HFFc6 (cell line): ENCODE data around the gene DIRAS1. TPM values are rescaled to one million over a fixed set of nuclear protein-coding genes. Genes with fewer than 3 reads are reported as not detected.

Source experiments
- DNase-seq: peaks from one replicate; pipeline ENCODE4 v3.0.0-alpha.2; 2018
- H3K27ac Mint-ChIP-seq: 2 replicates; pipeline ENCODE4 v1.8.0; 2020; ENCODE audit warnings: mild to moderate bottlenecking, mixed read lengths
- H3K27me3 Mint-ChIP-seq: 2 replicates; pipeline ENCODE4 v1.8.0; 2021; ENCODE audit warnings: mild to moderate bottlenecking, moderate library complexity, mixed read lengths; ENCODE audit not compliant: insufficient read depth
- H3K36me3 Mint-ChIP-seq: 2 replicates; pipeline ENCODE4 v1.8.0; 2021; ENCODE audit warnings: low read depth, mixed read lengths
- H3K4me1 Mint-ChIP-seq: 2 replicates; pipeline ENCODE4 v1.8.0; 2020; ENCODE audit warnings: low read depth, mixed read lengths
- H3K4me3 Mint-ChIP-seq: 2 replicates; pipeline ENCODE4 v1.8.0; 2020; ENCODE audit warnings: mild to moderate bottlenecking, moderate library complexity, mixed read lengths
- H3K9me3 Mint-ChIP-seq: 2 replicates; pipeline ENCODE4 v1.8.0; 2020; ENCODE audit warnings: mild to moderate bottlenecking, mixed read lengths
- total RNA-seq, 6 experiments: library from RNA; stranded (reverse); fragmentation: NEBNext Ultra II Directional; extraction: Animal tissue kit (Norgen Biotek cat#: 25700); gene quantifications; 2 replicates in 1 of 6; 3 replicates in 5 of 6; pipeline ENCODE4 v1.2.3, GENCODE V29; 2021
- TF ChIP-seq, protein P1 (sequence below): fragments of 200-600 bp; sonication (generic); IDR thresholded peaks from 2 replicates; pipeline ENCODE4 v1.5.0; 2021; ENCODE audit warnings: antibody characterized with exemption, mild to moderate bottlenecking

DIRAS1 gene
- total RNA-seq, 6 experiments from 2014 or later, result 10.6 to 21.6 (median 12.7) TPM

DNA sequence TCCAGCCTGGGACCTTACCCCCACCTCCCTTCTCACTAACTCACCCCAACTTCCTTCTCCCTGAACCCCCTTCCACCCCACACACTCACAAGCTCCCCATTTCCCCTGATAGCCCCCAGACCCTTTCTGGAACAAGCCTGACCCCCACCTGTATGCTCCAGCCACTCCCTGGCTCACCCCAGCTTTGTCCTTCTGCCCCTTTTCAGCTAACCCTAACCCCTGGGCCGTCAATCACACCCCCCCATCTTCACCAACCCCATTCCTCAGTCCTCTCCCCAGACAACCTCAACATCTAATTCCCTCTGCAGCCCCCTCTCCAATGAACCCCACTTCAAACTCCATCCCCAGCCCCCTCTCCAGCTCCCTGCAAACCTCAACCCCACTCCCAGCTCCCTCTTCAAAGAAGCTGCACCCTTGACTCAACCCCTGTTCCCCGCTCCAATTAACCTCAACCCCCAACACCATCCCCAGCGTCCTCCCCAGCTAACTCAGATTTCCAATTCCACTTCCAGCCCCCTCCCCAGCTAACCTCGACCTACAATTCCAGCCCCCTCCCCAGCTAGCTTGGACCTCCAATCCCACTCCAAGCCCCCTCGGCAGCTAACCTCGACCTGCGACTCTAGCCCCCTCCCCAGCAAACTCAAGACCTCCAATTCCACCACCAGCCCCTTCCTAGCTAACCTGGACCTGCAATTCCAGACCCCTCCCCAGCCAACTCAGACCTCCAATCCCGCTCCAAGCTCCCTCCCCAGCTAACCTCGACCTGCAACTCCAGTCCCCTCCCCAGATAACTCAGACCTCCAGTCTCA, 19.6 kb downstream of the DIRAS1 start:
- Mint-ChIP-seq H3K27me3 (peaks cover 21% of the 10 kb centered on the region), H3K27ac (no peak overlapping the region), H3K4me1 (no peaks in the 10 kb centered on the region), H3K4me3 (no peak overlapping the region), H3K9me3 (no peaks in the 10 kb centered on the region), H3K36me3 (no peaks in the 10 kb centered on the region)
- no peak for DNase-seq
- TF ChIP-seq, protein P1, sequence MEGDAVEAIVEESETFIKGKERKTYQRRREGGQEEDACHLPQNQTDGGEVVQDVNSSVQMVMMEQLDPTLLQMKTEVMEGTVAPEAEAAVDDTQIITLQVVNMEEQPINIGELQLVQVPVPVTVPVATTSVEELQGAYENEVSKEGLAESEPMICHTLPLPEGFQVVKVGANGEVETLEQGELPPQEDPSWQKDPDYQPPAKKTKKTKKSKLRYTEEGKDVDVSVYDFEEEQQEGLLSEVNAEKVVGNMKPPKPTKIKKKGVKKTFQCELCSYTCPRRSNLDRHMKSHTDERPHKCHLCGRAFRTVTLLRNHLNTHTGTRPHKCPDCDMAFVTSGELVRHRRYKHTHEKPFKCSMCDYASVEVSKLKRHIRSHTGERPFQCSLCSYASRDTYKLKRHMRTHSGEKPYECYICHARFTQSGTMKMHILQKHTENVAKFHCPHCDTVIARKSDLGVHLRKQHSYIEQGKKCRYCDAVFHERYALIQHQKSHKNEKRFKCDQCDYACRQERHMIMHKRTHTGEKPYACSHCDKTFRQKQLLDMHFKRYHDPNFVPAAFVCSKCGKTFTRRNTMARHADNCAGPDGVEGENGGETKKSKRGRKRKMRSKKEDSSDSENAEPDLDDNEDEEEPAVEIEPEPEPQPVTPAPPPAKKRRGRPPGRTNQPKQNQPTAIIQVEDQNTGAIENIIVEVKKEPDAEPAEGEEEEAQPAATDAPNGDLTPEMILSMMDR, result no peak

DNA sequence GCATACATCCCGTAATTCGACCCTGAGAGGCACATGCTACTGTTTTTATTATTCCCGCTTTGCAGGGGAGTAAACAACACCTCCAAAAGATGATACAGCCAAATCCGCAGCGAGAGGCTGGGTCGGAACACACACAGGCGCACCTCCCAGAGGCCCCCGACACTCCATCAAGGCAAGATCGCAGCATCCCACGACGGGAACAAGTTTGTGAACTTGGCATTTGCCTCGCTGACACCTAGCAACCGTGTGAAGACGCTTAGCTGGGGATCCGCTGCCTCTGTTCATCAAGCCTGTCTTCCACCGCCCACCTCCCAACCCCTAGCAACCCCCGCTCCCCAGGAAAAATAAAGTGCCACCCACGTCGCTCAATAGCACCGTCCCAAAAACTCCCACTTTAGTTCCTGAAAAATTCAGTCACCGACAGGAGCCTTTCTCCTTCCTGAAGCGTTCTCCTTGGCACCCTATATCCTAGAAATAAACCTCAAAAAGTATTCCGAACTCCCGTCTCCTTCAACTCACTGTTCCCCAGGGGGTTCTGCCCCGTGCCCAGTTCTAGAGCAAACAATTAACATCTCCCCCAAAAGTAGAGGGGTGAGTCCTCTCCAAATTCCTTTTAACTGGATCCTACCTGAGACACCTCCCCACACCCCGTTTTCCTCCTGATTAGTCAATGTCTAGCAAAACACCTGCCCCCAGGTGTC, 20.4 kb downstream of the DIRAS1 start:
- Mint-ChIP-seq H3K9me3 (no peaks in the 10 kb centered on the region), H3K27ac (no peak overlapping the region), H3K4me3 (no peak overlapping the region), H3K36me3 (no peaks in the 10 kb centered on the region), H3K27me3 (peaks cover 21% of the 10 kb centered on the region), H3K4me1 (no peaks in the 10 kb centered on the region)
- DNase-seq, result no peak
- TF ChIP-seq, protein P1, result no peak

GRCh38 chr19:2699413-2700140, 21.6 kb downstream of the DIRAS1 start:
- TF ChIP-seq, protein P1, result no peak
- H3K36me3 Mint-ChIP-seq, result no peaks in the 10 kb centered on the region
- H3K9me3 Mint-ChIP-seq, result no peaks in the 10 kb centered on the region
- DNase-seq, result no peak
- H3K27me3 Mint-ChIP-seq, result peaks cover 26% of the 10 kb centered on the region
- H3K4me1 Mint-ChIP-seq, result no peaks in the 10 kb centered on the region
- no peak overlapping the region for H3K4me3 Mint-ChIP-seq
- no peak overlapping the region for H3K27ac Mint-ChIP-seq

DNA sequence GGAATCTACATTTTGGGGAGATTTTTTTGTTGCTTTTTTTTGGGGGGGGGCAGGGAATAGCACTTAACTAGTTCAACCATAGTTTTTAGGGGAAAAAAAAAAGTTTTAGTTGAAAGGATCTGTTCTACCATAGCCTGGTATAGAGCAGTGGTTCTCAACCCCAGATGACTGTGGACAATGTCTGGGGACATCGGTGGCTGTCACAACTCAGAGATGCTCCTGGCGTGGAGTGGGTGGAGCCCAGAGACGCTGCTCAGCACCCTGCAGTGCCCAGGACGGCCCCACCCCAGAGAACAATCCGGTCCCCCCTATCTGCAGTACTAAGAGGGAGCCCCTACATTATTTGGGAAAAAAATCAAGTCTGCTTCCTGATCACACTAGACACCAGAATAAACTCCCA, 27.0 kb downstream of the DIRAS1 start:
- peaks cover 25% of the 10 kb centered on the region for H3K27me3 Mint-ChIP-seq
- H3K9me3 Mint-ChIP-seq, result no peaks in the 10 kb centered on the region
- H3K4me3 Mint-ChIP-seq, result no peak overlapping the region
- H3K36me3 Mint-ChIP-seq, result no peaks in the 10 kb centered on the region
- TF ChIP-seq, protein P1, result no peak
- no peaks in the 10 kb centered on the region for H3K4me1 Mint-ChIP-seq
- H3K27ac Mint-ChIP-seq, result no peak overlapping the region
- no peak for DNase-seq

DNA sequence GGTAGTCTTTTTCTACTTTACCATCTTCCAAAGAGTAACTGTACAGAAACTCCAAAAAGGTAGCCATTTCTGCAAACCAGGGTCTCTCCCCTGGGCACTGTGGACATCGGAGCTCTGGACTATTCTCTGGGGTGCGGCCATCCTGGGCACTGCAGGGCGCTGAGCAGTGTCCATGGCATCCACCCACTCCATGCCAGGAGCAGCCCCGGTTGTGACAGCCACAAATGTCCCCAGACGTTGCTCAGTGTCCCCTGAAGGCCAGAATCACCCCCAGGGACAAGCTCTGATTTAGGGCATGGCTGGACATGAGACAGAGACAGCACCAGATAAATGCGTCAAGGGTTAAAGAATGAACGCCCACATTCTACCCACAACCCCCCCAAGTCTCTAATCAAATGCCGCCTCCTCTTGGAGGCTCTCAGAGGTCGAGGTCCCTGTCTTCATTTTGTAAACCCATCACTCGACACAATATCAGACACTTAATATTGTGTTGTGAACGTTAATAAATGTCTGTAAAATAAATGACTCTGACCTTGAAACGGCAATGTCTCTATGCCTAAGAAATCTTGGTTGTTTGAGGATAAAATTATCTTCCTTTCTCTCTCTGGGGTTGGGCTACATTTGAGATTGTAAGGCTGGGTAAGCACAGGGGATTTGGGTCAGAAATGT, 27.5 kb downstream of the DIRAS1 start:
- H3K9me3 Mint-ChIP-seq, result no peaks in the 10 kb centered on the region
- no peak overlapping the region for H3K27ac Mint-ChIP-seq
- H3K36me3 Mint-ChIP-seq, result no peaks in the 10 kb centered on the region
- H3K27me3 Mint-ChIP-seq, result peaks cover 25% of the 10 kb centered on the region
- H3K4me3 Mint-ChIP-seq, result no peak overlapping the region
- H3K4me1 Mint-ChIP-seq, result no peaks in the 10 kb centered on the region
- no peak for DNase-seq
- TF ChIP-seq, protein P1, result no peak
